SU-DHL-6 (cell line): ENCODE results near the gene NCAPG2.

Experiments used
- EZH2phosphoT487 ChIP-seq: fragments of 200-600 bp; sonication (generic), shearing (Covaris generic); conservative IDR thresholded peaks from 2 replicates; pipeline ENCODE4 v1.6.1; 2018; ENCODE audit warnings: mild to moderate bottlenecking, antibody characterized with exemption, low read length, moderate library complexity, mixed read lengths
- TF ChIP-seq, protein P1 (sequence below): fragments of 200-600 bp; sonication (generic); IDR thresholded peaks from one replicate; pipeline ENCODE4 v1.5.1; 2017; ENCODE audit warnings: antibody characterized with exemption, mild to moderate bottlenecking, low read length, moderate library complexity; ENCODE audit not compliant: insufficient read depth, poor library complexity, severe bottlenecking

DNA sequence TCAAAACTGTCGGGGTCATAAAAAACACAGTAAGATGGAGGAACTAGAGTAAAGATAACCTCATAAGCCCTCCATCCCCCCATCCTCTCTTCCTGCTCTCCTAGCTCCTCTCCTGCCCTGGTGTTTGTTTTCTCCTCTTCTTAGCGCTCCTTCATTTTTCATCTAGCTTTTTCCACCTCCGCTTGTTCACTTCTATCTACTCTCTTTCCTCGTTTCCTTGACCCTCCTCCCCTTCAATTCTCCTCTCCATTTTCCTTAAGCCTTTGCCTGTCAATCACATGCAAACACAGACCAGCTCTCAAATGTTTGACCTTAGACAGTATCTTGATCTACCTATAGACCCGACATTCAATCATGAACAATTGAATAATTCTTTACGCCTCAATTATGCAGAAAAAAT, 10.0 kb downstream of the NCAPG2 start:
- TF ChIP-seq, protein P1, sequence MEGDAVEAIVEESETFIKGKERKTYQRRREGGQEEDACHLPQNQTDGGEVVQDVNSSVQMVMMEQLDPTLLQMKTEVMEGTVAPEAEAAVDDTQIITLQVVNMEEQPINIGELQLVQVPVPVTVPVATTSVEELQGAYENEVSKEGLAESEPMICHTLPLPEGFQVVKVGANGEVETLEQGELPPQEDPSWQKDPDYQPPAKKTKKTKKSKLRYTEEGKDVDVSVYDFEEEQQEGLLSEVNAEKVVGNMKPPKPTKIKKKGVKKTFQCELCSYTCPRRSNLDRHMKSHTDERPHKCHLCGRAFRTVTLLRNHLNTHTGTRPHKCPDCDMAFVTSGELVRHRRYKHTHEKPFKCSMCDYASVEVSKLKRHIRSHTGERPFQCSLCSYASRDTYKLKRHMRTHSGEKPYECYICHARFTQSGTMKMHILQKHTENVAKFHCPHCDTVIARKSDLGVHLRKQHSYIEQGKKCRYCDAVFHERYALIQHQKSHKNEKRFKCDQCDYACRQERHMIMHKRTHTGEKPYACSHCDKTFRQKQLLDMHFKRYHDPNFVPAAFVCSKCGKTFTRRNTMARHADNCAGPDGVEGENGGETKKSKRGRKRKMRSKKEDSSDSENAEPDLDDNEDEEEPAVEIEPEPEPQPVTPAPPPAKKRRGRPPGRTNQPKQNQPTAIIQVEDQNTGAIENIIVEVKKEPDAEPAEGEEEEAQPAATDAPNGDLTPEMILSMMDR = no peak
- TF ChIP-seq EZH2phosphoT487 = no peak
